Smooth muscle cell (in vitro differentiated cells): ENCODE measurements around the gene OSBP2. TPM values are rescaled to one million over a fixed set of nuclear protein-coding genes. Genes with fewer than 3 reads are reported as not detected.

Experiments used
- DNase-seq: peaks from one replicate; lab custom pipeline; 2025; ENCODE audit not compliant: unreplicated experiment; lab: John Stamatoyannopoulos, UW
- H2AFZ ChIP-seq: fragments of 200-600 bp; sonication (generic); 2 replicates; pipeline ENCODE4 v1.6.0; 2016; ENCODE audit warnings: antibody characterized with exemption, low read depth, mild to moderate bottlenecking
- H3F3A ChIP-seq: fragments of 200-600 bp; sonication (generic); 2 replicates; pipeline ENCODE4 v1.6.0; 2017; ENCODE audit warnings: antibody characterized with exemption, low read depth
- H3K27ac ChIP-seq: fragments of 200-600 bp; sonication (generic); 2 replicates; pipeline ENCODE4 v1.5.1; 2016; ENCODE audit warnings: low read depth, mild to moderate bottlenecking
- H3K27me3 ChIP-seq: fragments of 200-600 bp; sonication (generic); 2 replicates; pipeline ENCODE4 v1.6.1; 2016; ENCODE audit warnings: low read depth, mild to moderate bottlenecking
- H3K36me3 ChIP-seq: fragments of 200-600 bp; sonication (generic); 2 replicates; pipeline ENCODE4 v1.5.1; 2016; ENCODE audit warnings: low read depth
- H3K4me1 ChIP-seq: fragments of 200-600 bp; sonication (generic); 2 replicates; pipeline ENCODE4 v1.5.1; 2016; ENCODE audit warnings: low read depth
- H3K4me2 ChIP-seq: fragments of 200-600 bp; sonication (generic); 2 replicates; pipeline ENCODE4 v1.6.0; 2016; ENCODE audit warnings: mild to moderate bottlenecking
- H3K4me3 ChIP-seq: fragments of 200-600 bp; sonication (generic); 2 replicates; pipeline ENCODE4 v1.5.1; 2016; ENCODE audit warnings: mild to moderate bottlenecking
- H3K79me2 ChIP-seq: fragments of 200-600 bp; sonication (generic); 2 replicates; pipeline ENCODE4 v1.6.0; 2016; ENCODE audit warnings: low read depth, mild to moderate bottlenecking
- H3K9ac ChIP-seq: fragments of 200-600 bp; sonication (generic); 2 replicates; pipeline ENCODE4 v1.6.0; 2016; ENCODE audit warnings: low read depth
- H3K9me3 ChIP-seq: fragments of 200-600 bp; sonication (generic); replicated peaks from 2 replicates; pipeline ENCODE4 v1.5.1; 2016; ENCODE audit warnings: low read depth
- H4K20me1 ChIP-seq: fragments of 200-600 bp; sonication (generic); 2 replicates; pipeline ENCODE4 v1.6.0; 2016; ENCODE audit warnings: low read depth
- WGBS: methylation state at CpG from one replicate; pipeline ENCODE4 v1.1.7; 2016; ENCODE audit warnings: low lambda C conversion rate; 5-methylcytosine and 5-hydroxymethylcytosine counted together
- polyA plus RNA-seq: library from polyadenylated mRNA; unstranded; fragments of >200 nt; fragmentation: Nextera tagmentation; extraction: Ambion mirVana; gene quantifications from 2 replicates; pipeline ENCODE4 v1.2.1, GENCODE V29; 2016
- total RNA-seq: library from RNA; depleted of rRNA; stranded (reverse); fragments of >200 nt; gene quantifications from 2 replicates; pipeline ENCODE4 v1.2.3, GENCODE V29; 2014
- TF ChIP-seq, protein P1 (sequence below): fragments of 200-600 bp; sonication (generic); IDR thresholded peaks from 2 replicates; pipeline ENCODE4 v1.5.1; 2017; ENCODE audit warnings: borderline replicate concordance, mild to moderate bottlenecking, antibody characterized with exemption; ENCODE audit not compliant: insufficient read depth, poor library complexity, severe bottlenecking

OSBP2 gene
- total and polyA plus RNA-seq, 2 experiments from 2014 or later: 4.6 to 4.9 TPM

DNA sequence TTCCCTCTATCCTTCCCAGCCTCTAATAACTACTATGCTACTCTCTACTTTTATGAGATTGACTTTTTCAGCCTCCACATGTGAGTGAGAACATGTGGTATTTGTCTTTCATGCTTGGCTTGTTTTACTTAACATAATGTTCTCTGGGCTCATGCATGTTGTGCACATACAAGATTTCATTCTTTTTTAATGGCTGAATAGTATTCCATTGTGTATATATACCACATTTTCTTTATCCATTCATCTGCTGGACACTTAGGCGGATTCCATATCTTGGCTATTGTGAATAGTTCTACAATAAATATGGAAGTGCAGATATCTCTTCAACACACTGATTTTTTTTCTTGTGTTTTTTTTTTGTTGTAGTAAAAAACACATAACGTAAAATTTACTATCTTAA, 19.4 kb downstream of the OSBP2 start:
- no peaks in the 10 kb centered on the region for H3K36me3 ChIP-seq
- no peaks in the 10 kb centered on the region for H3K79me2 ChIP-seq
- no peaks in the 10 kb centered on the region for H3K9me3 ChIP-seq
- H3K9ac ChIP-seq: no peak overlapping the region
- H3K27ac ChIP-seq: no peak overlapping the region
- H3K4me3 ChIP-seq: no peak overlapping the region
- 93% methylated on average over 2 of the region's 2 CpGs for WGBS
- no peak overlapping the region for H2AFZ ChIP-seq
- H3F3A ChIP-seq: peaks cover 6% of the 10 kb centered on the region
- no peak for DNase-seq
- no peaks in the 10 kb centered on the region for H4K20me1 ChIP-seq
- H3K4me1 ChIP-seq: no peaks in the 10 kb centered on the region
- no peak overlapping the region for H3K4me2 ChIP-seq
- TF ChIP-seq, protein P1, sequence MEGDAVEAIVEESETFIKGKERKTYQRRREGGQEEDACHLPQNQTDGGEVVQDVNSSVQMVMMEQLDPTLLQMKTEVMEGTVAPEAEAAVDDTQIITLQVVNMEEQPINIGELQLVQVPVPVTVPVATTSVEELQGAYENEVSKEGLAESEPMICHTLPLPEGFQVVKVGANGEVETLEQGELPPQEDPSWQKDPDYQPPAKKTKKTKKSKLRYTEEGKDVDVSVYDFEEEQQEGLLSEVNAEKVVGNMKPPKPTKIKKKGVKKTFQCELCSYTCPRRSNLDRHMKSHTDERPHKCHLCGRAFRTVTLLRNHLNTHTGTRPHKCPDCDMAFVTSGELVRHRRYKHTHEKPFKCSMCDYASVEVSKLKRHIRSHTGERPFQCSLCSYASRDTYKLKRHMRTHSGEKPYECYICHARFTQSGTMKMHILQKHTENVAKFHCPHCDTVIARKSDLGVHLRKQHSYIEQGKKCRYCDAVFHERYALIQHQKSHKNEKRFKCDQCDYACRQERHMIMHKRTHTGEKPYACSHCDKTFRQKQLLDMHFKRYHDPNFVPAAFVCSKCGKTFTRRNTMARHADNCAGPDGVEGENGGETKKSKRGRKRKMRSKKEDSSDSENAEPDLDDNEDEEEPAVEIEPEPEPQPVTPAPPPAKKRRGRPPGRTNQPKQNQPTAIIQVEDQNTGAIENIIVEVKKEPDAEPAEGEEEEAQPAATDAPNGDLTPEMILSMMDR: no peak
- no peaks in the 10 kb centered on the region for H3K27me3 ChIP-seq

DNA sequence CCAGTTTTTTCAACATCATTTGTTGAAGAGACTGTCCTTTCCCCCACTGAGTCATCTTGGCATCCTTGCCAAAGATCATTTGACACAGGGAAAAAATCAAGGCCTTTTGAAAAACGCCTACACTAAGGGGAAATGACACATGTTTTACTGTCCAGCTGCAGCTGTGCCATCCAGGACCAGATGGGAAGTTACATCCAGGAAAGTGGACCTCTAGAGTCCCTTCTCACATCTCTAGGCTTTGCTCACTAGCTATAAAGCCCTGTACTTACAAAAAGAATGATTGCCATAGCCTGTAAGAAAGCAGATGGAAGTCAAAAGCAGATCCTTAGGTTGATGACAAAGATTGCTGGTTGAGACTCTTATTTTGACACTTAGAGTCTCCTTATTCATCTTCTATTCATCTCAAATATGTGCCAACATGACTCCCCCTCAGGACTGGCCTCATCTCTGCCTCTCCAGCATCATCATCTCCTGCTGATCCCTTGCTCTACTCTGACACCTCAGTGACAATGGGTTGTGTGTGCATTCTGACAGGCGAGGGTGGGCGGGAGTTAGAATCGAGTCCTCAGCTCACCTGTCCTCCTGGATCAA, 22.8 kb downstream of the OSBP2 start:
- no peak overlapping the region for H3K4me3 ChIP-seq
- peaks cover 6% of the 10 kb centered on the region for H3F3A ChIP-seq
- no peaks in the 10 kb centered on the region for H4K20me1 ChIP-seq
- no peaks in the 10 kb centered on the region for H3K4me1 ChIP-seq
- H3K27me3 ChIP-seq: no peaks in the 10 kb centered on the region
- 65% methylated on average over 4 of the region's 4 CpGs for WGBS
- H3K79me2 ChIP-seq: no peaks in the 10 kb centered on the region
- no peak for DNase-seq
- no peak overlapping the region for H2AFZ ChIP-seq
- peak overlapping the region; percentile 8 for H3K27ac ChIP-seq
- H3K36me3 ChIP-seq: no peaks in the 10 kb centered on the region
- TF ChIP-seq, protein P1: no peak
- no peaks in the 10 kb centered on the region for H3K9me3 ChIP-seq
- no peak overlapping the region for H3K9ac ChIP-seq
- no peak overlapping the region for H3K4me2 ChIP-seq

DNA sequence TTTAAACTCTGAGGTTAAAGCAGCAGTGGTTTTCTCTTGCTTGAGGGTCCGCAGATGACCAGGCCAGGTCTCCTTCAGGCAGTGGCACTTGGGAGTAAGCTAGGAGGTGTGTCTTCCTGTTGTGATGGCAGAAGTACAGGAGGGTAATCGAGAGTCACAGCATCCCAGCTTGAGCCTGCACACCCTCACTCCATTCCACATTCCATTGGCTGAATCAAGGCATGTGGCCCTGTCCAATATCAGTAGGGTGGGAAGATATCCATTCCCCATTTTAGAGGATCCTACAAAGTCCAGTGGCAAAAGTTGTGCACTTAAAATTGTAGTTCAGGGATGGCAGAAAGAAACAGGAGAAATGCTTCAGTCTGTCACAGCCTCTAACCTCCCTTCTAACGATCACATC, 23.3 kb downstream of the OSBP2 start:
- Histone ChIP-seq H3K27ac (peak overlapping the region; percentile 8), H3K9ac (no peak overlapping the region), H4K20me1 (no peaks in the 10 kb centered on the region), H3K79me2 (no peaks in the 10 kb centered on the region), H3K4me1 (no peaks in the 10 kb centered on the region), H3K4me3 (no peak overlapping the region), H3K36me3 (no peaks in the 10 kb centered on the region), H3K4me2 (no peak overlapping the region), H2AFZ (no peak overlapping the region), H3F3A (peaks cover 6% of the 10 kb centered on the region), H3K27me3 (no peaks in the 10 kb centered on the region), H3K9me3 (no peaks in the 10 kb centered on the region)
- 87% methylated on average over 3 of the region's 3 CpGs for WGBS
- TF ChIP-seq, protein P1: no peak
- no peak for DNase-seq

DNA sequence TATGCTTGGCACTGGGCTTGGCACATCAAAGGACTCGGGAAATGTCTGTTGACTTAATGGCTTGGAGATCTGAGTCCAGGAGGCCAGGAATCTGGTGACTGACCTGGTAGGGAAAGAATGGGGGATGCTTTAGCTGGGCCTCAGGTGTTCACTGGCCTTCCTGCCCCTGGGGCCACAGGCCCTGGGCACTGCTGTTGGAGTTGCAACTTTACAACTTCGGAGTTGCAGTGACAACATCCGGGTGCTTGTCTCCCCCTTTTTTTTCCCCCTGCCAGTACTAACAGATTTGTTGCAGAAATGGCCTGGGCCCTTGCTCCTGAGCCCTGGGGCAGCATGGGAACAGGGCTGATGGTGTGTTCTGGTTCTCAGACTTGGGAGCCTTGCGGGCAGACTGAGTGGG, 23.8 kb downstream of the OSBP2 start:
- Histone ChIP-seq H3K4me1 (no peaks in the 10 kb centered on the region), H3K4me3 (no peak overlapping the region), H3F3A (peaks cover 6% of the 10 kb centered on the region), H3K79me2 (no peaks in the 10 kb centered on the region), H2AFZ (no peak overlapping the region), H3K27me3 (no peaks in the 10 kb centered on the region), H3K36me3 (no peaks in the 10 kb centered on the region), H4K20me1 (no peaks in the 10 kb centered on the region), H3K27ac (no peak overlapping the region), H3K9ac (no peak overlapping the region), H3K9me3 (no peaks in the 10 kb centered on the region), H3K4me2 (no peak overlapping the region)
- WGBS: 93% methylated on average over 4 of the region's 4 CpGs
- TF ChIP-seq, protein P1: no peak
- DNase-seq: no peak
